Activated CD4-positive, alpha-beta T cell treated with anti-CD3 and anti-CD28 coated beads, Interleukin-2, amount 50 U/mL, for 16 hours (primary cell): ENCODE measurements around the gene DCLK1.
"Not testable (repeated sequence)": the region's sequence is repeated elsewhere in the genome, so short reads cannot be mapped to it uniquely, and the experiment has no call there.

Experiments used
- DNase-seq: peaks from one replicate; pipeline ENCODE4 v3.0.0-alpha.2; 2020

DCLK1 gene

DNA sequence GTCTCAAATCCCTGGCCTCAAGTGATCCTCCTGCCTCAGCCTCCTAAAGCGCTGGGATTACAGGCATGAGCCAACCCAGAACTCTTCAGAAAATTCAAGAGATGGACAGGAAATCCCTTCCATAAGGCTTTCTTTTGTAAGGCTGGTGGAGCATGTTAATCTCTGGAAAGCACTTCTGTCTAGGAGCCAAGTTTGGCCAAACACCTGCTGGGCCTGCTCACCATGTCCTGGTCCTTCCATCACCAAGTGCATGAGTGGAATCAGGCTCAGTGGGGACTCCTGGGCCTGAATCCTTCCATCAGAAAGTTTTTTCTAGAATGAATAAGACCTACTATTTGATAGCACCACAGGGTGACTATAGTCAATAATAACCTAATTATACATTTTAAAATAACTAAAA, 148.0 kb downstream of the DCLK1 start:
- no peak for DNase-seq

DNA sequence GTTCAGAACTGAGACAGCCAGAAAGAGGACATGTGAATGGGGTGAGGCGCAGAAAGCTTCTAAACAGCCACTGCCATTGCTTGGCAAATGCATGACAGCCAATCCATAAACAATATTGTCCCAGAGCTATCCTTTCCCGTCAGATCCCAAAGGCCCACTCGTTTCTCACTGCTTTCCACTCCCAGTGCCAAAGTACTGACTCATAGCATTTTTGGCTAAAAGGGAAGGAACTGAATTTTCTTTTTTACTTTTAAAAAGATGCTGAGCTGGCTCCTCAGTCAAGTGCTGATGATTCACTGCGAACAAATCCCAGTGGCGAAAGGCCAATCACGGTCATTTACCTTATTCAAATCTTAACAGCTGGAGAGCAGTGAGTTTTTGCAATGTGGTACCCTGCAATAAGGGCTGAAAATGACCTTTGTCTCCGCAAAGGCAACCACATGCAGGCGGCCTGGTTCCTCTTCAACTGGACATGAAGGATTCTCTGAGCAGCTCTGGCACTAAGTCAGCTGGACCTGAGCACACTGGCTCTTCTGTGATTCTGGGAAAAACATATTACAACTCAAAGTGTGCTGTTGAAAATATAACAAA, 151.7 kb downstream of the DCLK1 start:
- no peak for DNase-seq

DNA sequence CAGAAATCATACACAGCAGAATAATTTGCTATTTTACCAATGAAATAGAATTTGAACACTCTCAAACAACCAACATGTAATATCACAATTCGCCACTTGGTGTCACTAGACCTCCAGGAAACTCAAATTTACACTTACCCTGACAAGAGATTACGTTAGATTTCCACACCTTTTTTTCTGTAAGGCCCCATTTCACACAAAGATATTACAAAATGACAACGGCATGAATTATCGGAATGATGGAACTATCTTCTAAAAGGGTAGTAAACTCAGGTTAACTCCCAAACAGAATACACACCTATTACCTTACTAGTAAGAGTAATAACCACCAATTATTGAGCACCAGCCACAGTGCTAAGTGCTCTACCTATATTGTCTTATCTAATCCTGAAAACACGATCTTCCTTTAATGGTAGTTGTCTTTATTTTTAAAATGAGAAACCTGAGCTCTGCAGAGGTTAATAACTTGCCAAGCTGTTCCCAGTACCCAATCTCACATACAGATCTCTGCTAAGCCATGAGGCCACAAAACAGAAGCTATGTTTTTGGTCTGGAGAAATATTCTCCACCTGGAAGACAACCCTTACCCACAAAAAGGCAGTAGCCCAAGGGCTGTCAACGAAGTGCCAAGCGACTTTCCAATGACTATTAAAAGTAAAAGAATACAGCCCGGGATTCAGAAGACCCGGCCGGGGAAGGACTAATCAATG, 152.4 kb downstream of the DCLK1 start:
- DNase-seq, result peak; percentile 46

DNA sequence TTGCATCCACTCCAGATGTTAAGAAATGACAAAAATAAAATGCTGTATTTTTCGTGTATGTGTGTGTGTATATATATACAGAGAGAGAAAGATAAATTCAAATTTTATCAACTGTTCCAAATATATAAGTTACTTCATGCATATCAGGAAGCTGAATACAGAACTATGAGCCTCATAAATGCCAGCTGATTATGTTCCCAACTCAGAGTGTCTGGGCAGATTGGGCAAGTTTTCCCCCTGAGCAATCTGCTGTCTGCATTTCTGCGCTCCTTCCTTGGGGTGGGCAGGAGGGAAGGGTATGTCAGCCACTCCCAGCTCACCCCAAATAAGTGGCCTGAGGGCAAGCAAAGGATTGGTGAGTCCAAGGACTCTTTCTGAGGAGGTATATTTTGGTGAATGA, 154.1 kb downstream of the DCLK1 start:
- DNase-seq, result no peak

DNA sequence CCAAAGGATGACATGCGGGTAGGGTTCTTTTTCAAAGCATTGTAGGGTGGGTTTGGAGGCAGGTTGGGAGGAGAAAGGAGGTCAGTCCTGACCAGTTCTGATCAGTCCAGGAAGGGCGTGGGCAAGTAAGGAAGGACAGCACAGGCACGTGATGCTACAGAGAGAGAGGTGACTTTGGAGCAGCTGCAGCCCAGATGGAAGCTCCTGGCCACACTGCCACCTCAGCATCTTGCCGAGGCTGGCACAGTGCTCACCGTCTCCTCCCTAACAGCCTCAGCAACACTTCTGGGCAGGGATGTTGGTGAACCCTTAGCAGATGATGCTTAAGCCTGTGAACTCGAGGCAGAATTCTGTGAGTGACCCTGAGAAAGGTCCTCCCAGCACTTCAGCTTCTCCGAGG, 155.1 kb downstream of the DCLK1 start:
- no peak for DNase-seq

DNA sequence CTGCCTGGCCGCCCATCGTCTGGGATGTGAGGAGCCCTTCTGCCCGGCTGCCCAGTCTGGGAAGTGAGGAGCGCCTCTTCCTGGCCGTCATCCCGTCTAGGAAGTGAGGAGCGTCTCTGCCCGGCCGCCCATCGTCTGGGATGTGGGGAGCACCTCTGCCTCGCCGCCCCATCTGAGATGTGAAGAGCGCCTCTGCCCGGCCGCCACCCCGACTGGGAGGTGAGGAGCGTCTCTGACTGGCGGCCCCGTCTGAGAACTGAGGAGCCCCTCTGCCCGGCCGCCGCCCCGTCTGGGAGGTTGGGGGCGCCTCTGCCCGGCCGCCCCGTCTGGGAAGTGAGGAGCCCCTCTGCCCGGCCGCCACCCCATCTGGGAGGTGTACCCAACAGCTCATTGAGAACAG, 164.2 kb downstream of the DCLK1 start:
- not testable (repeated sequence) for DNase-seq

DNA sequence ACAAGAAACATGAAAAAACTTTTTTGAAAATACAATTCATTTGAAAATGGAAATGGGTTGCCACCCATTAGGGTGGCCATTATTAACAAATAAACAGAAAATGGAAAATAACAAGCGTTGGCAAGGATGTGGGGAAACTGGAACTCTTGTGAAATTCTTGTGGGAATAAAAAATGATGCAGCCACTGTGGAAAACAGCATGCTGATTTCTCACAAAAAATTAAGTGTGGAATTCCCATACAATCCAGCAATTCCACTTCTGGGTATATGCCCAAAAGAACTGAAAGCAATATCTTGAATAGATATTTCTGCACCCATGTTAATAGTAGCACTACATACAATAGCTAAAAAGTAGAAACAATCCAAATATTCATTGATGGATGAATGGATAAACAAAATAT, 165.2 kb downstream of the DCLK1 start:
- no peak for DNase-seq

DNA sequence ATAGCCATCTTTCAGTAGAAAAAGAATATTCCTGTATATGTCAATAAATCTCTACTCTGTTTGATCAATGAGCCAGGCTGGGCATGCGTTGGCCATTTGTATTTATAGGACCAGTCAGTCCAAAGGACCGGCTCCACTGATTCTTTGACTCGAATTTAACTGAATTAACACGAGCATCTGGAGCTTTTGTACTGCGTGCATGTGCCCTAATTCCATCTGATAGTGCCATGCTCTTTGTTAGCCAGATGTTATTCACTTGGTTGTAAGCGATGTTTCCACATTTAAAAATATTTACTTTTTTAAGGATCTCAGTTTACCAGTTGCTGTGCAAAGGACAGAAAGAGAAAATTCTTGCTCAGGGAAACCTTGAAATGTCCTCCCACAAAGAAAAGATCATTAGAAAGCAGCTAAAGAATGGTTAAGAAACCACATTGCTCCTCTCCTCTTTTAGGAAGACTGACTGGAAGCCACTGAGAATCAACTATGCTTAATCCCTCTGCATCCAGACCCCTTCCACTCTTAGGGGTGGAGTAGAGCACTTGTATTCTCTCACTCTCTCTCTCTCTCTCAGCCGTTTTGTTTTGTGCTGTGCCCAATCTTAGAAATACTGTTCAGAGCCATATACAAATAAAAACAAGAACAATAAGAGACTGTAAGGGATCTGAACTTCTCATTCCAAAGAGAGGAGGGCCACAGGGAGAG, 165.8 kb downstream of the DCLK1 start:
- no peak for DNase-seq

DNA sequence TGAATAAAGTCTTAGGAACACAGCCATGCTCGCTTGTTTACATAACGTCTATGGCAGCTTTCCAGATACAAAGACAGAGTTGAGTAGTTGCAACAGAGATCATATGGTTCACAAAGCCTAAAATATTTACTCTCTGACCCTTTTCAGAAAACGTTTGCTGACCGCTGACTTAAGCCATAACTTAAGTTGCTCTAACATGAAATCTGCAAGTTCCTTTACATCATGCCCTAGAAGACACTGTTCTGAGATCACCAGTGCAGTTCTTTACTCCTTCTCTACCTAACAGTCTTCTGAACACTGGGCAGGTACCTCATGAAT, 166.4 kb downstream of the DCLK1 start:
- DNase-seq, result no peak

DNA sequence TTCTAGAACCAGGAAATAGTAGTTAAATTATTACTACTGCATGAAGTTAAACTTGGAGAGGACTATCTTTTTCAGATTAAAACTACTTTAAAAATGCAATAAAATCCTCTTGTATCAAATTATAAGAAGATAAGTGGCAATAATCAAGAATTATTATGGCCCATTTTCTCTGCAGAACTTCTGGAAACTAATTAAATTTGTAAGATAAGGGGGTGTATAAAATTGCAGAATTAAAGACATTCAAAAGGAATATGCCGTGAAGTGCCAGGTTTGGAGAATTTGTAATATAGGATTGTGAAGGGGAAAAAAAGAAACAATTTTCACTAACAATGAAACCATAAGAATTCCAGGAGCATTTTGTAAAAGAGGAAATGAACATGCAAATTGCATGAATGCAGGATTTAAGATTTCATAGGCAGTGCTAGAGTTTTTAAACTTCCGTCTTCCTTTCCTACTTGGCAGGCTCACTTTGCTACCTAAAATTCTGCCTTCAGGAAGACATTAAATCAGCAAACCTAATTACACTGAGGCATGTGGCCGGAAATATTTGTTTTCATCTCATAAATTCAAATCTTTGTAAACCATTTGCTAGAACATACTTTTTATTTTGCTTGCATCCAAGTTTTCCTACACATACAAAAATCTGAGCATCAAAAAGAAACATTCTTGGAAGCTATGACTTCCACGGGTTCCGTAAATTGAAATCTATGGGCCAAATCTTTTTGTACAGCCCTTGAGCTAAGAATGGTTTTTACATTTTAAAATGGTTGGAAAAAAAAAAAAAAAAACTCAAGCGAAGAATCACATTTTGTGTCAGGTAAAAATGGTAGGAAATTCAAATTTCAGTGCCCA, 166.9 kb downstream of the DCLK1 start:
- no peak for DNase-seq

DNA sequence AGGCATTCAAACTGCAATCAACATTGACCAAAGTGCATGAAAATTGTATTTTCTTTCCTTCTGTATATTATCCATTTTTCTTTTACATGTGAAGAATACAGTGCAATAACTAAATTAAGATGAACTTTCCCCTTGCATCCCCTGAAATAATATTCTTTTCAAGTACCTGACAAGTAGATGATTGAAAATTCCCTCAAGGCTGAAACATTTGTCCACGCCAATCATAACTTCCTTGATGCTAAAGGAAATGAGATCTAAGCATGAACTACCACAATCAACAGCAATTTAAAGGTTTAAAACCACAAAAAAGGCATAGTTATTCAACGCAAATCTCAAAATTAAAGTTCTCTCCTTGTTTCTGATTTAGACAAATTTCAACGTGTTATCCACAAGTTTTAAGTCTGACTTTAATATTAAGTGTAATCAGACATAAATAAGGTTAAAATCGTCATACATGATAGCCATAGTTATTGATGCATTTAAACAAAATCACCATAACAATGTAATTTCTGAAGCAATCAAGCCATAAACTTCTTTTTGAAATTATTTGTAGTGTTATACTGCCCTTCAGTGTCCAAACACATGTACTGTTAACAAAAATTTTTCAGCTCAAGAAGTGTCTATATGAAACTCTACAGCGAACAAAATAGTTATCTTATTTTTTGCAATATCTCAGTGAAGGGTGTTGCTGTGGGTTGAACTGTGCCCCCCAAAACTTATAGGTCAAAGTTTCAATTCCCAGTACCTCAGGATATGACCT, 169.5 kb downstream of the DCLK1 start:
- no peak for DNase-seq

DNA sequence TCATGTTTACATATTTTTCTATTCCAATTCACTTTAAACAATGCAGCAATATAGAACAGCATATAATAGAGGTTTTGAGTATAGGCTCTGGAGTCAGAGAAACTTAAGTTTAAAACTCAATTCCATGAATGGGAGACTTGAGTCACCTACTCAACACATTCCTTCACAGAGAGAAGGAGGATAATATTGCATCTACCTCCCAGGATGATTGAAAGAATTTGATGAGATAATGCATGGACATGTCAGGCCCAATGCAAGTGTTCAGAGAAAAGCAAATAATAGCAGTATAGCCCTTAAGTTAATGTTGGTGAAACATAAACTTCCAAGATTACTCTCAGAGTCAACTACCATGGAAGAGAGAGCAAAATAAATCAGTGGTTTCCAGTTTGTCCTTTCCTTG, 170.2 kb downstream of the DCLK1 start:
- no peak for DNase-seq

DNA sequence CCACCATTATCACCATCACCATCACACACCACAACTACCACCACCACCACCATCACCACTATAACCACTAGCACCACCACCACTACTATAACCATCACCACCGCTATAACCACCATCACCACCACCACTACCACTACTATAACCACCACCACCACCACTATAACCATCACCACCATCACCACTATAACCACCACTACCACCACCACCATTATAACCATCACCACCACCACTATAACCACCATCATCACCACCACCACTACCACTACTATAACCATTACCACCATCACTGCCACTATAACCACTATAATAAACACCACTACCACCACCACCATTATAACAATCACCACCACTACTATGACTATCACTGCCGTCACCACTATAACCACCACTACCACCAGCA, 173.2 kb downstream of the DCLK1 start:
- no peak for DNase-seq

DNA sequence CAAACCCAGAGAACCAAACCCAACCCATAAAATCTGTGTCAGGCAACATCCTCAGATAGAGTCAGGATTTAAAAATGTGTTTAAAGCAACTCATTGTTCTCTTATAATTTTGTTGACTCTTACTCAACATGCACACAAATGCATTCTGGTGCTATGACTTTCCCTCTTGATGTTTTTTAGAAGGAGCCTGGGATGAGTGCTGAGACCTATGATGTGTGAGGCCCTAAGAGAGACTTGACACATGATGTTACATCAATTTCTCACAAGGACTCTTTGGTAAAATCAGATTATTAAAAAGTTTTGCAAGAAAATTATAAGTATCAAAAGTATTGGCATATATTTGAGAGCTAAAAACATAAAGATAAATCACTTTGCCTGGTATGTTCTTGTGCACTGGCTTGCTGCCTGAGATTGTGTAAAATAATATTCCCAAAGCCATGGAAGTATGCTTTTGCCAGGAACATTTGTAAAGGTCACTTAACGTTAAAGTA, 173.9 kb downstream of the DCLK1 start:
- DNase-seq, result no peak

DNA sequence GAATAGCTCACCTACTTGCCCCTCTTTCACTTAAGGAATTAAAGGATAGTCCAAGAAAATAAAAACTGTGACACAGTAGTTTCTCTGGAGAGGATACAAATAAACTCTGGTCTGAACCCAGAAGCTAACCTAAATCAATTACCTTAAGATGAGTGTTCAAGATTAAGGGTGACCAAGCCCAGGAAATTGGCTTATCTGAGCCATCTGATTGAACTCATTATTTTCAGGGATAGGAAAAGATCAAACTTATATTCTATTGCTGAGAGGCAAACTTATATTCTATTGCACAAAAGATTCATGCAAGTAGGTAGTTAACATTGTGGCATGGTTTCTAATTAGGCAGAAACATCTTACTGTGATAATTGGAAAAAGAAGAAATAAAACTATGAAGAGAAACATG, 175.1 kb downstream of the DCLK1 start:
- no peak for DNase-seq

DNA sequence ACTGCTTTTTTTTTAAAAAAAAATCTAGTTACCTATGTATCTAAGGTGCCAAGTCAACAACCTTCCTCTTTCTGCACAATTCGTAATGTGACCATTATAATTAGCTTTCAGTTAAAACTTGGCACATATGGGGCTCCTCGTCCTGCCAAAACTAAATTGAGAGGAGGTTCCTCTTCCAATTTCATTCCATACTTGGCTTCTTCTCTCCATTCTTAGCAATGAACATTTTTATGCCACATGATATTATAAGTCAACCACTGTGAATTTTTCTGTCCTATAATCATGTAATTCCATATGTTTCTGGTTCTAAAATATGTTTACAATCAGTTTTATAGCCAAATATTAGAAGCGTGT, 177.0 kb downstream of the DCLK1 start:
- DNase-seq, result no peak

DNA sequence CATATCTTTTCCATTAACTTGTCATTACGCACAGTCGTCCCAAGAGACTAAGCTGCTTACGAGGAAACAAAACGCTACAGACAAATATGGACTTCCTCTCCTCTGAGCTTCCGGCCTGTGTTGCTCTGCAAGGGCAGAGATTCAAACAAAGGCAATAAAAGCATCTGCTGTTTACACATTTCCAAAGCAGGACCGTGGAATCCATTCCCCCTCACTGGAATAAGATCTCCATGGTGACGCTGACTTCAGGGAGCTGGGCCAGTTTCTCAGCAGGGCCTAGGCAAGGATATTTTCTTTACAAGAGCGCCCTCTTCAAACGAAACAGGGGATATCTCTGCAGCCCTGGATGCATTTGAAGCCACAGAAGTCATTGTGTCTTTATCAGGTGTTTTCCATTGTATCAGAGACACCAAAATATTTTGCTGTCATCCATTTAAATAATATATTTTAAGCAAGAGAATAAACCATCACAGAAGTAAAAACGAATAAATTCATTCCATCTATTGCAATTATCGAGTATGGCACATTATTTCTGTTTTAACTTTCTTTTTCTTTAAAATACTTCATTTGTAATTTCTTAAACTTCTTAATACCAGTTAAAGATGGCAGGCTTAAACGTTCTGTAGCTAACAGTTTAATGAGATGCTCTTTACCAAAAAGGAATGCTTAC, 177.5 kb downstream of the DCLK1 start:
- no peak for DNase-seq

DNA sequence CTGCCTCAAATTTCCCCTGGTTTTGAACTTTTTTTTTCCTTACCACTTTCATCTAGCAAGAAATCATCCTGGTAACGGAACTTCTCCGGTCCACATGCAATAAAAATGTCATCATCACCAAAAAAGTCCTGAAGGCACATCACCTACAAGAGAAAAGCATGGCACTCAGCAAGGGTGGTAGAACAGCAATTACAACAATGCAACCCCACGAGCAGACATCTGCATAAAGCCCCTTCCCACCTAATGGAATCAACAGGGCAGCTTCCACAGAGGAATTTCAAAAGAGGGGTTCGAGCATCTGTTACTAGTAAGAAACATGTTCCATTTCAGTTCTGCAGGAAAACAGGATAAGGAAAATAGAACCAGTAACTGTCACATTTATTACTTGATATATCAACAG, 183.9 kb downstream of the DCLK1 start:
- no peak for DNase-seq

DNA sequence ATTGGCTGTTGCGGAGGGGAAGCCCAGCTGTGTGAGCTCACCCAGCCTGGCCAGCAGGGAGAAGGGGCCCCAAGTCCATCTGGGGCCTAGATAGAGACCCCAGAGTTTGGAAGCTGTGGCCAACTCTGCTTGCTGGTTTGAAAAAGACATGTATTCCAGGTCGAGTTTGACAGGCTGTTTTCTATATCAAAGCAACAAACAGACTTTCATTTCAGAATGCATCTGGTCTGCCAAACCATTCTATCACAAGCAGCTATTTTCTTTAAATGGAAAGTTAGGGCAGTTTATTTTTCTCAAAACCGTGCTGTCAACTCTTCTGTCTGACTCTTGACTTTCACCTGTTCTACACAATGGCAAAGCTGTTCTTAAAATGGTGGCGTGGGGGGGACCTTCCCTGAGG, 185.8 kb downstream of the DCLK1 start:
- DNase-seq, result no peak

DNA sequence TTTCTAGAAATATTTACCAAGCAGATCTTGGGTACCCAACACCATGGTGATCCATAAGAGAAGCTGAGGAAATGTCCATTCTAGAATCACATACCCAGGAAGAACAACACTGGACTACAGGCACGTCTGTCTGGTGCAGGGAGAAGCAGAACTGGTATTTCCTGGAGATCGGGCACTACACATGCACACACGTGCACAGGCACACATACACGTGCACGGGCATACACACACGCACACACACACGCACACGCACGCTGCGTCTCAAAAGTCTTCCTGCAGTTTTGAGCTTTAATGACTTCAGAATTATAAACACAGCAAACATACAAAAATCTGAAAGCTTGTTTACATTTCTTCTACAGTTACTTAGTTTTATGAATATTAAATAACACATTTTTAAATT, 189.8 kb downstream of the DCLK1 start:
- DNase-seq, result no peak

DNA sequence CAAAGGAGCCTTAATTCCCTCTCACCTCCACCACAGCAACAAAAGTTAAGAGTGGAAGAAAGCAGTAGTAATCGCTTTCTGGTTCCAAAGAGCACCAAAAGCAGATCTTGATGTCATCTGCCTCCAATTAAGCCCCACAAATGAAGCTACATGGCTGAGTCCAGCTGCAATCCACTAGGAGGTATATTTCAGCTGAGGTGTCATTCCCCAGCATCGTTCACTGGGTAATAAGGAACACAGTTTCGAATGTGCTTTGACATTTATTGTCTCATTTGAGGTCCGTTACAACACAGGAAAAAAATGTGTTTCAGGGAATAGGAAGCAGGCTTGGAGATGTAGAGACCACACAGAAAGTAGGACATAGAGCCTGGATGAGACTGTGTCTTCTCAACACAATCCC, 190.4 kb downstream of the DCLK1 start:
- no peak for DNase-seq

DNA sequence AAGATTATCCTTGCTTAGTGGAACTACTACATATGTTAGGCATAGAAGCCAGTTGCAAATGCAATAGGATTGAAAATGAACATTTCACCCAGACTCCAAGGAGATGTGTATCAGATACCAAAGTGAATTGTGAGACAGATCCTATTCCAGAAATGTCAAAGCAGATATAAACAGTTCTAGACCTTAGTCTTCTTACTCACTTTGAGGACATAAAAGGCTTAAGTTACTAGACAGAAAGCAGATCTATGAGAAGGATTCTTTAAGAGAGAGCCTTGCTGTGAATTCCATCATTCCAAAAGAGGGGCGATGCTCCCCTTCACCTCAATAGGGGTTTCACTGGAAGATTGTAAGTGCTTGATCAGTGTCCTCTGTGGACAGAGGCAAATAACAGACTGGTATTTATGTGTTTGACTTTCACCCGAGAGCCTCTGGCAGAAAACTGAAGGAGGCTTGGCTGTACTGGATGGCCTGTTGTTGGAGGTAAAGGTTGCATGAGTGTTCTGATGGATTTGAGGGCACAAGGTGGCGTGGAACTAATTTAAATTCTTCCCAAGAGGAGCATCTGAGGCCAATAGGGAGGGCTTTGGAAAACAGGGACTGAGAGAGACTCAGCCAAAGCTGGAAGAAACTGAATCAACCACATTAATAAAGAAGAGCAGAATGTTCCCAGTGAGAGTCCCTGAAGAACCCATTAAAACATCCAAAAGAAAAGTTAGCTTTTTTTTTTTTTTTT, 194.8 kb downstream of the DCLK1 start:
- no peak for DNase-seq
